CD4-positive, alpha-beta T cell (primary cell): Measurements from ENCODE around the gene CDH18. TPM values are rescaled to one million over a fixed set of nuclear protein-coding genes. Genes with fewer than 3 reads are reported as not detected.

Experiments
- ATAC-seq: fragments of 200-7000 bp; cut with Tn5 transposase; one replicate; pipeline ENCODE4 v1.10.0; 2022; ENCODE audit warnings: mild to moderate bottlenecking; ENCODE audit not compliant: poor library complexity
- CTCF ChIA-PET: fragments of 350-600 bp; sonication (Branson Sonifier 250); formaldehyde crosslinking; loops from one replicate; lab custom pipeline; 2021; ENCODE audit warnings: antibody characterized with exemption, inconsistent platforms; lab: Charles Lee
- POLR2A ChIA-PET: fragments of 350-600 bp; sonication (Branson Sonifier 250); formaldehyde crosslinking; loops from one replicate; lab custom pipeline; 2021; ENCODE audit warnings: antibody characterized with exemption, inconsistent platforms; lab: Charles Lee
- DNase-seq, 14 experiments: peaks; one replicate each; pipeline ENCODE4 v3.0.0-alpha.2; 2013 to 2020; ENCODE audit warnings: mixed read lengths in 2 of 14
- H3K27ac ChIP-seq, 2 donors: one replicate each; pipeline versions ENCODE4 v1.5.1 to v1.7.0; 2013; ENCODE audit warnings: low read length in 2 of 2, low read depth in 1 of 2, mild to moderate bottlenecking in 1 of 2
- H3K27me3 ChIP-seq, 2 experiments: 1 replicate in 1 of 2; 2 replicates in 1 of 2; pipeline versions ENCODE4 v1.6.1 to v1.7.0; 2013; ENCODE audit warnings: low read length in 2 of 2, control low read depth in 1 of 2, mild to moderate bottlenecking in 1 of 2, moderate library complexity in 1 of 2; ENCODE audit not compliant: insufficient read depth in 2 of 2, control insufficient read depth in 1 of 2
- H3K36me3 ChIP-seq: one replicate; pipeline ENCODE4 v1.6.1; 2013; ENCODE audit warnings: low read length, control low read depth; ENCODE audit not compliant: insufficient read depth
- H3K4me1 ChIP-seq: one replicate; pipeline ENCODE4 v1.6.1; 2013; ENCODE audit warnings: low read length, control low read depth; ENCODE audit not compliant: insufficient read depth
- H3K4me3 ChIP-seq: one replicate; pipeline ENCODE4 v1.5.1; 2013; ENCODE audit warnings: mild to moderate bottlenecking, low read length, moderate library complexity
- H3K9me3 ChIP-seq, 2 experiments: 1 replicate in 1 of 2; 2 replicates in 1 of 2; pipeline versions ENCODE4 v1.6.1 to v1.7.0; 2013; ENCODE audit warnings: low read length in 2 of 2, mild to moderate bottlenecking in 2 of 2, control low read depth in 1 of 2, moderate library complexity in 1 of 2; ENCODE audit not compliant: control insufficient read depth in 1 of 2, insufficient read depth in 1 of 2
- H3K27ac Mint-ChIP-seq: one replicate; pipeline ENCODE4 v1.8.0; 2020; ENCODE audit warnings: mixed read lengths
- H3K27me3 Mint-ChIP-seq: one replicate; pipeline ENCODE4 v1.8.0; 2021; ENCODE audit warnings: mixed read lengths
- H3K36me3 Mint-ChIP-seq: one replicate; pipeline ENCODE4 v1.8.0; 2021; ENCODE audit warnings: low read depth, mixed read lengths
- H3K4me1 Mint-ChIP-seq: one replicate; pipeline ENCODE4 v1.8.0; 2021; ENCODE audit warnings: low read depth, mixed read lengths
- H3K4me3 Mint-ChIP-seq: one replicate; pipeline ENCODE4 v1.8.0; 2020; ENCODE audit warnings: mild to moderate bottlenecking, mixed read lengths
- H3K9me3 Mint-ChIP-seq: one replicate; pipeline ENCODE4 v1.8.0; 2020; ENCODE audit warnings: mixed read lengths
- CTCF ChIP-seq: fragments of 200-600 bp; IDR thresholded peaks from one replicate; pipeline ENCODE4 v1.8.0; 2022; ENCODE audit warnings: antibody characterized with exemption, mild to moderate bottlenecking
- intact Hi-C, 2 experiments: fragments of 100-400 bp; cut with DNase I in 1 of 2; cut with micrococcal nuclease in 1 of 2; formaldehyde crosslinking; loops; one replicate each; pipeline versions ENCODE4 v1.15.1 to v1.9.0; 2023 to 2025; cut with DNase I, micrococcal nuclease
- total RNA-seq, 174 experiments: library from RNA in 2 of 174; stranded (reverse) in 2 of 174; gene quantifications; one replicate each; pipeline ENCODE4 v1.2.3 and lab custom pipeline; 2021 to 2026

CDH18 gene
- total RNA-seq, 2 experiments from 2014 or later: not detected

GRCh38 chr5:19770396-19770795 is 217.6 kb downstream of the CDH18 start:
- Histone ChIP-seq H3K4me1 (no peaks in the 10 kb centered on the region), H3K9me3 (peaks cover 0 to 7% of the 10 kb centered on the region in 2 experiments), H3K4me3 (no peak overlapping the region), H3K27me3 (no peaks in the 10 kb centered on the region), H3K27ac (no peak overlapping the region), H3K36me3 (no peaks in the 10 kb centered on the region)
- ChIA-PET POLR2A (no interaction called here), CTCF (no interaction called here)
- H3K9me3 Mint-ChIP-seq: peaks cover 7% of the 10 kb centered on the region
- no peaks in the 10 kb centered on the region for H3K36me3 Mint-ChIP-seq
- intact Hi-C loops: no loop called here
- H3K27ac Mint-ChIP-seq: no peak overlapping the region
- H3K27me3 Mint-ChIP-seq: no peaks in the 10 kb centered on the region
- no peak for TF ChIP-seq CTCF
- DNase-seq (no peak), ATAC-seq (no peak)
- no peaks in the 10 kb centered on the region for H3K4me1 Mint-ChIP-seq
- no peak overlapping the region for H3K4me3 Mint-ChIP-seq

GRCh38 chr5:19767987-19768386 is 220.0 kb downstream of the CDH18 start:
- Mint-ChIP-seq H3K4me3 (no peak overlapping the region), H3K36me3 (no peaks in the 10 kb centered on the region), H3K9me3 (peaks cover 13% of the 10 kb centered on the region), H3K4me1 (no peaks in the 10 kb centered on the region), H3K27me3 (no peaks in the 10 kb centered on the region), H3K27ac (no peak overlapping the region)
- H3K4me3 ChIP-seq: no peak overlapping the region
- ChIA-PET POLR2A (no interaction called here), CTCF (no interaction called here)
- peaks cover 0 to 4% of the 10 kb centered on the region in 2 experiments for H3K9me3 ChIP-seq
- no peak for TF ChIP-seq CTCF
- H3K27me3 ChIP-seq: no peaks in the 10 kb centered on the region
- H3K4me1 ChIP-seq: no peaks in the 10 kb centered on the region
- H3K27ac ChIP-seq: no peak overlapping the region
- intact Hi-C loops: no loop called here
- DNase-seq: no peak
- ATAC-seq: no peak
- no peaks in the 10 kb centered on the region for H3K36me3 ChIP-seq

- H3K4me1 Mint-ChIP-seq: no peaks in the 10 kb centered on the region
- H3K9me3 Mint-ChIP-seq: peaks cover 18% of the 10 kb centered on the region
- no peaks in the 10 kb centered on the region for H3K27me3 Mint-ChIP-seq
These were observed 234.4 kb downstream of the CDH18 start for GRCh38 chr5:19753579-19753978.

More at GRCh38 chr5:19753579-19753978, 234.4 kb downstream of the CDH18 start:
- Mint-ChIP-seq H3K27ac (no peak overlapping the region), H3K36me3 (no peaks in the 10 kb centered on the region), H3K4me3 (no peak overlapping the region)
- Histone ChIP-seq H3K27me3 (no peaks in the 10 kb centered on the region), H3K27ac (no peak overlapping the region), H3K4me1 (no peaks in the 10 kb centered on the region), H3K9me3 (peaks cover 0 to 10% of the 10 kb centered on the region in 2 experiments), H3K4me3 (no peak overlapping the region), H3K36me3 (no peaks in the 10 kb centered on the region)
- intact Hi-C loops: no loop called here
- no peak for ATAC-seq
- CTCF ChIA-PET: no interaction called here
- POLR2A ChIA-PET: no interaction called here
- no peak for DNase-seq
- TF ChIP-seq CTCF: no peak
